Activated CD4-positive, CD25-positive, alpha-beta regulatory T cell treated with anti-CD3 and anti-CD28 coated beads, Interleukin-2, amount 50 U/mL, for 16 hours (primary cell): ENCODE data around the gene THEM4.
A peak's percentile ranks its signal among the peaks of the same experiment; 100 is the strongest.

Experiments used
- DNase-seq: peaks from one replicate; pipeline ENCODE4 v3.0.0-alpha.2; 2020; ENCODE audit warnings: low read depth, low spot score

The THEM4 gene

GRCh38 chr1:151909167-151910149 lies at the start of gene THEM4:
THEM4 (minus strand) TSS chr1:151909511; CDS start chr1:151909458, 53 bp downstream.
- peak; percentile 81 for DNase-seq

GRCh38 chr1:151958959-151959358 lies 49.6 kb upstream of the THEM4 start:
- no peak for DNase-seq

GRCh38 chr1:151956957-151957497 lies 47.7 kb upstream of the THEM4 start:
- DNase-seq, result no peak

- DNase-seq, result no peak
Observed at GRCh38 chr1:151953409-151954094, 44.2 kb upstream of the THEM4 start.

GRCh38 chr1:151952811-151953210 lies 43.5 kb upstream of the THEM4 start:
- DNase-seq, result no peak

- DNase-seq, result no peak
Observed at GRCh38 chr1:151949371-151950193, 40.3 kb upstream of the THEM4 start.

GRCh38 chr1:151948506-151948905 lies 39.2 kb upstream of the THEM4 start:
- DNase-seq, result no peak

- no peak for DNase-seq
Observed at GRCh38 chr1:151947140-151947539, 37.8 kb upstream of the THEM4 start.

GRCh38 chr1:151945725-151946722 lies 36.7 kb upstream of the THEM4 start:
- DNase-seq, result peak; percentile 68

GRCh38 chr1:151944857-151945575 lies 35.7 kb upstream of the THEM4 start:
- DNase-seq, result no peak

GRCh38 chr1:151944126-151944856 lies 35.0 kb upstream of the THEM4 start:
- no peak for DNase-seq

- no peak for DNase-seq
Observed at GRCh38 chr1:151943591-151943990, 34.3 kb upstream of the THEM4 start.

- DNase-seq, result no peak
Observed at GRCh38 chr1:151942882-151943281, 33.6 kb upstream of the THEM4 start.

- no peak for DNase-seq
Observed at GRCh38 chr1:151940541-151940940, 31.2 kb upstream of the THEM4 start.

GRCh38 chr1:151939779-151940178 lies 30.5 kb upstream of the THEM4 start:
- no peak for DNase-seq

GRCh38 chr1:151939141-151939540 lies 29.8 kb upstream of the THEM4 start:
- no peak for DNase-seq

- no peak for DNase-seq
Observed at GRCh38 chr1:151936653-151937052, 27.3 kb upstream of the THEM4 start.

- no peak for DNase-seq
Observed at GRCh38 chr1:151935894-151936602, 26.7 kb upstream of the THEM4 start.
